HL-60 (cell line): ENCODE data around the gene SUGP2.

Experiments
- POLR2AphosphoS5 ChIP-seq: IDR thresholded peaks from 2 replicates; pipeline ENCODE4 v1.6.1; 2012; ENCODE audit warnings: low read depth
- TF ChIP-seq, protein P1 (sequence below): IDR thresholded peaks from one replicate; pipeline ENCODE4 v1.5.1; 2011; ENCODE audit warnings: low read length, control low read depth, inconsistent platforms; ENCODE audit not compliant: insufficient read depth
- TF ChIP-seq, protein P2 (sequence below): IDR thresholded peaks from 2 replicates; pipeline ENCODE4 v1.6.1; 2012; ENCODE audit warnings: low read depth; ENCODE audit not compliant: insufficient replicate concordance

DNA sequence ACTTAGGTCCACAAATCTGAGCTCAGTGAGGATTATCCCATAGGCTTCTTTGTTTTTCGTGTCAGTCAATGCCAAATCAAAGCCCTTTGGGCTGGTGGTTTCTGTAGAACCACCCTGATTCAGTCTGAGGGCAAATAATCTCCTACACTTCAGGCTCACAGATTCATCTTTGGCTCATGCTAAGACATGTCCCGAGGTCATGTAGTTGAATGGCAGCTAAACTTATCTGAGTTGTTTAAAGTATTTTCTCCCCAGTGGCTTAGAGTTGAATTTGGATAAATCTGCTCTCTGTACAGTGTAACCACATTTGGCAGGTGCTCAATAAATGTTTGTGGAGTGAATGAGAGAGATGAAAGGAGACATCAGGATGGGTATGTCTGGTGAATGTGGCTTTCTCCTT, 17.4 kb upstream of the SUGP2 start:
- TF ChIP-seq, protein P1, sequence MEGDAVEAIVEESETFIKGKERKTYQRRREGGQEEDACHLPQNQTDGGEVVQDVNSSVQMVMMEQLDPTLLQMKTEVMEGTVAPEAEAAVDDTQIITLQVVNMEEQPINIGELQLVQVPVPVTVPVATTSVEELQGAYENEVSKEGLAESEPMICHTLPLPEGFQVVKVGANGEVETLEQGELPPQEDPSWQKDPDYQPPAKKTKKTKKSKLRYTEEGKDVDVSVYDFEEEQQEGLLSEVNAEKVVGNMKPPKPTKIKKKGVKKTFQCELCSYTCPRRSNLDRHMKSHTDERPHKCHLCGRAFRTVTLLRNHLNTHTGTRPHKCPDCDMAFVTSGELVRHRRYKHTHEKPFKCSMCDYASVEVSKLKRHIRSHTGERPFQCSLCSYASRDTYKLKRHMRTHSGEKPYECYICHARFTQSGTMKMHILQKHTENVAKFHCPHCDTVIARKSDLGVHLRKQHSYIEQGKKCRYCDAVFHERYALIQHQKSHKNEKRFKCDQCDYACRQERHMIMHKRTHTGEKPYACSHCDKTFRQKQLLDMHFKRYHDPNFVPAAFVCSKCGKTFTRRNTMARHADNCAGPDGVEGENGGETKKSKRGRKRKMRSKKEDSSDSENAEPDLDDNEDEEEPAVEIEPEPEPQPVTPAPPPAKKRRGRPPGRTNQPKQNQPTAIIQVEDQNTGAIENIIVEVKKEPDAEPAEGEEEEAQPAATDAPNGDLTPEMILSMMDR = no peak
- TF ChIP-seq, protein P2, sequence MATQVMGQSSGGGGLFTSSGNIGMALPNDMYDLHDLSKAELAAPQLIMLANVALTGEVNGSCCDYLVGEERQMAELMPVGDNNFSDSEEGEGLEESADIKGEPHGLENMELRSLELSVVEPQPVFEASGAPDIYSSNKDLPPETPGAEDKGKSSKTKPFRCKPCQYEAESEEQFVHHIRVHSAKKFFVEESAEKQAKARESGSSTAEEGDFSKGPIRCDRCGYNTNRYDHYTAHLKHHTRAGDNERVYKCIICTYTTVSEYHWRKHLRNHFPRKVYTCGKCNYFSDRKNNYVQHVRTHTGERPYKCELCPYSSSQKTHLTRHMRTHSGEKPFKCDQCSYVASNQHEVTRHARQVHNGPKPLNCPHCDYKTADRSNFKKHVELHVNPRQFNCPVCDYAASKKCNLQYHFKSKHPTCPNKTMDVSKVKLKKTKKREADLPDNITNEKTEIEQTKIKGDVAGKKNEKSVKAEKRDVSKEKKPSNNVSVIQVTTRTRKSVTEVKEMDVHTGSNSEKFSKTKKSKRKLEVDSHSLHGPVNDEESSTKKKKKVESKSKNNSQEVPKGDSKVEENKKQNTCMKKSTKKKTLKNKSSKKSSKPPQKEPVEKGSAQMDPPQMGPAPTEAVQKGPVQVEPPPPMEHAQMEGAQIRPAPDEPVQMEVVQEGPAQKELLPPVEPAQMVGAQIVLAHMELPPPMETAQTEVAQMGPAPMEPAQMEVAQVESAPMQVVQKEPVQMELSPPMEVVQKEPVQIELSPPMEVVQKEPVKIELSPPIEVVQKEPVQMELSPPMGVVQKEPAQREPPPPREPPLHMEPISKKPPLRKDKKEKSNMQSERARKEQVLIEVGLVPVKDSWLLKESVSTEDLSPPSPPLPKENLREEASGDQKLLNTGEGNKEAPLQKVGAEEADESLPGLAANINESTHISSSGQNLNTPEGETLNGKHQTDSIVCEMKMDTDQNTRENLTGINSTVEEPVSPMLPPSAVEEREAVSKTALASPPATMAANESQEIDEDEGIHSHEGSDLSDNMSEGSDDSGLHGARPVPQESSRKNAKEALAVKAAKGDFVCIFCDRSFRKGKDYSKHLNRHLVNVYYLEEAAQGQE = no peak
- TF ChIP-seq POLR2AphosphoS5 = no peak
